ENCODE data around the gene MINDY2. TPM values are rescaled to one million over a fixed set of nuclear protein-coding genes. Genes with fewer than 3 reads are reported as not detected.

MINDY2 gene
- total and polyA plus RNA-seq, 2 of the 8 experiments (the other 6 are each of a cell fraction or from before 2014, with no cell fraction given) = 3.1 to 25.7 TPM

DNA sequence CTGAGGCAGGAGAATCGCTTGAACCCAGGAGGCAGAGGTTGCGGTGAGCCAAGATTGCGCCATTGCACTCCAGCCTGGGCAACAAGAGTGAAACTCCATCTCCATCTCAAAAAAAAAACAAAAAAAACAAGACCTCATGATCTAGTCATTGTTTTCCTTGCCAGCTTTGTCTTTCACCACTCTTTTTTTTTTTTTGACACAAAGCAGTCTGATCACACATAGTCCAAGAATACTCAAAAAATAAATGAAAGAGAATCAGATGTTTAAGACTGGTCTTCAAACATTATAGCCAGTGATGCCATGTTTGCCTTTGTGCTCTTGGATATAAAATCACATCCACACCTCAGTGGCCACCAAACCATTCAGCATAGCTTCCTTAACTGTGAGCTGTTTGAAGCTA, 15.8 kb upstream of the MINDY2 start:
- Histone ChIP-seq H3K9me3 (ENCODE audit: insufficient read depth in 2 of 2, low read depth in 1 of 2, low read length in 1 of 2) (no peaks in the 10 kb centered on the region), H3K4me2 (ENCODE audit: insufficient read depth in 1 of 2, low read depth in 2 of 2, low read length in 2 of 2) (no peak overlapping the region), H3K4ac (replicated peaks; ENCODE audit: insufficient read length, low read depth, low read length) (no peak overlapping the region), H3K56ac (replicated peaks; ENCODE audit: insufficient read length, low read depth, low read length) (no peak overlapping the region), H4K5ac (ENCODE audit: insufficient read length, low read depth, low read length) (no peak overlapping the region), H2BK15ac (ENCODE audit: low read length) (no peak overlapping the region), H3K23ac (ENCODE audit: insufficient read length) (no peak overlapping the region), H2BK12ac (ENCODE audit: low read depth, low read length) (no peak overlapping the region), H4K8ac (ENCODE audit: extremely low read depth, insufficient read depth, low read length) (no peak overlapping the region), H3K79me1 (ENCODE audit: low read depth, low read length) (no peaks in the 10 kb centered on the region), H3K23me2 (ENCODE audit: low read depth, low read length) (0 out of 2 replicates have a peak, but pooled peaks cover 2% of the 10 kb centered on the region), H2BK5ac (ENCODE audit: low read depth, low read length) (no peak overlapping the region), H3K4me1 (replicated peaks in 1 of 4; ENCODE audit: control insufficient read depth in 3 of 4, insufficient read depth in 4 of 4, low read length in 3 of 4) (peaks cover 0 to 3% (median 0%) of the 10 kb centered on the region in 4 experiments; a peak in 2 of 7 replicates), H4K20me1 (replicated peaks in 1 of 2; ENCODE audit: control insufficient read depth in 1 of 2, insufficient read depth in 2 of 2, low read length in 2 of 2) (no peaks in the 10 kb centered on the region), H3K36me3 (ENCODE audit: control insufficient read depth in 2 of 4, insufficient read depth in 4 of 4, low read length in 3 of 4) (no peaks in the 10 kb centered on the region), H4K91ac (replicated peaks; ENCODE audit: insufficient read length, low read length) (no peak overlapping the region), H2AFZ (ENCODE audit: low read length) (no peak overlapping the region), H3K18ac (ENCODE audit: extremely low read depth, low read length) (no peak overlapping the region), H2BK20ac (ENCODE audit: low read length) (no peak overlapping the region), H2AK5ac (ENCODE audit: low read depth, low read length) (no peak overlapping the region), H3K27ac (ENCODE audit: low read depth, low read length) (no peak overlapping the region), H3K27me3 (replicated peaks in 1 of 4; ENCODE audit: control insufficient read depth in 3 of 4, extremely low read depth in 1 of 4, insufficient read depth in 3 of 4, low read length in 3 of 4) (no peaks in the 10 kb centered on the region; a peak in 1 of 7 replicates), H3K9ac (replicated peaks in 1 of 4; ENCODE audit: extremely low read depth in 1 of 4, low read depth in 3 of 4, low read length in 3 of 4) (no peak overlapping the region), H3K4me3 (ENCODE audit: extremely low read depth in 1 of 4, insufficient read depth in 2 of 4, low read depth in 3 of 4, low read length in 4 of 4) (no peak overlapping the region), H3K79me2 (ENCODE audit: control insufficient read depth in 1 of 2, insufficient read depth in 2 of 2, low read length in 2 of 2) (no peaks in the 10 kb centered on the region), H3K14ac (ENCODE audit: insufficient read length) (no peak overlapping the region), H2BK120ac (replicated peaks; ENCODE audit: low read depth, low read length) (no peak overlapping the region)
- FAIRE-seq (no peak), DNase-seq (ENCODE audit: low read depth in 1 of 2, low spot score in 2 of 2) (no peak)
- ChIA-PET POLR2A (ENCODE audit: partially characterized antibody) (no interaction called here), CTCF (ENCODE audit: partially characterized antibody) (interaction anchor here (0.6 to 1.0 kb wide), 5 partner anchors 15 to 238 kb away, joined by 3 to 4 read pairs (median 4); partner anchors contain the start of gene MINDY2)
- 96% methylated on average over 3 of the region's 3 CpGs; no CpG with 5 or more reads in 1 of the 2 experiments for WGBS, 2 experiments (ENCODE audit: extremely low coverage in 1 of 2, insufficient coverage in 1 of 2, insufficient read length in 1 of 2, insufficient replicate concordance in 2 of 2, low coverage in 1 of 2, low lambda C conversion rate in 2 of 2, missing lambda C conversion rate in 1 of 2)
- TF ChIP-seq RXRA (IDR thresholded peaks at IDR 0.05; ENCODE audit: insufficient read depth, low read depth, low read length) (no peak), CBX8 (IDR thresholded peaks at IDR 0.05; ENCODE audit: borderline replicate concordance, low read depth, low read length) (no peak), SP1 (IDR thresholded peaks at IDR 0.05; ENCODE audit: low read depth, low read length) (no peak), USF2 (IDR thresholded peaks at IDR 0.05; ENCODE audit: low read length) (no peak), CTCF (IDR thresholded peaks at IDR 0.05; ENCODE audit: control extremely low read depth in 1 of 3, insufficient read depth in 1 of 3, low read depth in 1 of 3, low read length in 3 of 3) (no peak), GABPA (IDR thresholded peaks at IDR 0.05; ENCODE audit: borderline replicate concordance, insufficient read depth, low read length) (no peak), CTBP2 (IDR thresholded peaks at IDR 0.05; ENCODE audit: borderline replicate concordance, insufficient read depth, insufficient read length, low read length) (no peak)

All from H1 (cell line).